ENCODE results near the gene FBN2.
"Not testable (repeated sequence)": the region's sequence is repeated elsewhere in the genome, so short reads cannot be mapped to it uniquely, and the experiment has no call there.

FBN2 gene

DNA sequence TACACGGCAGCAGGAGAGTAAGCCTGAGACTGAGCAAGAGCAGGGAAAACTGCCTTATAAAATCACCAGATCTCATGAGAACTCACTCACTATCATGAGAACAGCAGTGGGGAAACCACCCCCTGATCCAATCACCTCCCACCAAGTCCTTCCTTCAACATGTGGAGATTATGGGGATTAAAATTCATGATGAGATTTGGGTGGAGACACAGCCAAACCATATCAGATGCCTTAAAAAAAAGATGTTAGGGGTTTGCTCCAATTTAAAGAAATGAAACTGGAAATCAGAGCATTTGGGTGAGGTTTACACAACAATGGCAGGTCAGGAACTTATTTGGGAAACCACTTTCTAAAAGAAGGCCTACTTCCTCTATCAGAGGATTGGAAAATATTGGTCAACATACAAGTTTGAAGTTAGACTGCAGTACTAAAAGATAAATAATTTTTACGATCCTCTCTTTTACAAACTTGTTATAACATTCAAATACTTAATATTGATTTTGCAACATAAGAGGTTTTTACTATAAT lies 105.1 kb downstream of the FBN2 start:
- H3K27ac Mint-ChIP-seq: no peak overlapping the region
- peaks cover 0 to 5% of the 10 kb centered on the region in 2 donors for H3K9me3 Mint-ChIP-seq
- no peaks in the 10 kb centered on the region for H3K27me3 Mint-ChIP-seq
- H3K4me3 Mint-ChIP-seq: no peak overlapping the region
- ATAC-seq (no peak), DNase-seq (no peak)
- H3K4me1 Mint-ChIP-seq: no peaks in the 10 kb centered on the region

DNA sequence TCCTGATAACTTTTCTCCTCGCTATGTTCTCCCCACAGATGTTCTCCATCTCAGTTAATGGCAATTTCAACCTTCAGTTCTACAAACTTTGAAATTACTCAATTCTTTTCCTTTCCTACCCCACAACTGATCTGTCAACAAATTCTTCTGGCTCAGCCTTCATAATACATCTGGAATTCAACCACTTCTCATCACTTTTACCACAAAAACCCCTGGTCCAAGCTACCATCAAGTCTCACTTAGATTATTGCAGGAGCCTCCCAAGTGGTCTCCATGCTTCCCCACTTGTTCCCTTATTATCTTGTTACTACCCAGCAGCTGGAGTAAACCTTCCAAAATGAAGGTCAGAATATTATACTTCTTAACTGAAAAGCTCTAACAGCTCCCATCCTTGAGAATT lies 110.1 kb downstream of the FBN2 start:
- no peak for ATAC-seq

DNA sequence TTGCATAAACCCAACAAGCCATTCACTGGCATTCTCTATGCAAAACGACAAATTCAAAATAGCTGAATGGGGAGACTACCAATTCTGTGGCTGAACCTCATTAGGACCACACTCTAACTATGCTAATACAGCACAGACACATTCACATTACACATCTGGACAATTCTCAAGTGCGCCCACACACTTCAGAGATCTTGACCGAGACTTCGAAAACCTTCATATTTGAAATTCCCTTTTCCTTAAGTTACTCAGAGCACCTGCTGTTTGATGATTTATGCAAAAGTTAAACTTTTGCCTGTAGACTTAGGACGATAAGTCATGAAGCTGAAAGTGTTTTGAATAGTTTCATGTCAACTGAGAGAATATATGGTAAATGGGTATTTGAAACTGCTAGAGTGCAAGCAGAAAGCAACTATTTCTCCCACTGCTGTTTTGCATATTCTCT lies 111.9 kb downstream of the FBN2 start:
- Mint-ChIP-seq H3K4me3 (no peak overlapping the region), H3K27me3 (no peaks in the 10 kb centered on the region), H3K9me3 (peaks cover 0 to 10% of the 10 kb centered on the region in 2 donors), H3K4me1 (no peaks in the 10 kb centered on the region), H3K27ac (no peak overlapping the region)
- ATAC-seq: no peak
- DNase-seq: no peak

More for the DNA sequence above, 110.1 kb downstream of the FBN2 start:
- Mint-ChIP-seq H3K9me3 (peaks cover 0 to 10% of the 10 kb centered on the region in 2 donors), H3K27ac (no peak overlapping the region), H3K4me3 (no peak overlapping the region), H3K4me1 (no peaks in the 10 kb centered on the region), H3K27me3 (no peaks in the 10 kb centered on the region)
- DNase-seq: no peak

DNA sequence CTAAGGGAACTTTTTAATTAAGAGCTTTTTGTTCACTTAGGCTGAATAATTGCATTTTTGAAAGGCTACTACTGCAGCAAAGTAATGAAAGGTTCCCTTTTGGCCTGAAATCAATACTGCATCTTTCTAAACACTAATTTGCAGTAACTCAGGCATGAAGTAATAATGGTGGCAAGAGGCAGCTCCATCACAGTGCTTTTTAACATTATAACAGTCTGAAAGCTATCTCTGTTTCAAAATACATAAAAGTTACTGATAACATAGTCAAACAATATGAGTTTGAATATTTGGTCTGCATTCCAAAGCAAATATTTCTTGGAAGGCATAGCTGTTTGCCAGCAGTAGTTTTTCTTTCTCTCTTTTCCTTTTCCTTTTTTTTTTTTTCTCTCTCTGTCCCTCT lies 113.4 kb downstream of the FBN2 start:
- DNase-seq (no peak), ATAC-seq (no peak)
- no peaks in the 10 kb centered on the region for H3K27me3 Mint-ChIP-seq
- peaks cover 0 to 10% of the 10 kb centered on the region in 2 donors for H3K9me3 Mint-ChIP-seq
- H3K4me3 Mint-ChIP-seq: no peak overlapping the region
- no peaks in the 10 kb centered on the region for H3K4me1 Mint-ChIP-seq
- H3K27ac Mint-ChIP-seq: no peak overlapping the region

DNA sequence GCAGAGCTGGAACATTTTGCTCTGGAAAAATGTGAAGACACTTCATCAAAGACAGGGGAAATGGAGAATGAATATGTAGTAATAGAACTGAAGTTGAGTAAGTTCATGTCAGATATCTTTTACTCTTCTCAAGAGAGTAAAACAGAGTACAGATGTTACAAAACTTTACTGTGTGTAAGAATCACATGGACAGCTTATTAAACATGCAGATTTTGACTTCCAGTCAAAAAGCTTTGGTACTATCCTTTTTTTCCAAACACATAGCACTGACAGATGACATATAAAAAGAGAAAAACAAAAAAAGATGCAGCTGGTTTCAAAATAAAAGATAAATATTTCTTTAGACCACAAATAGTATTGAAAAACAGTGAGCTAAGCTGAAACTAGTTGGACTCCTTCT lies 115.4 kb downstream of the FBN2 start:
- Mint-ChIP-seq H3K4me3 (no peak overlapping the region), H3K27me3 (no peaks in the 10 kb centered on the region), H3K27ac (no peak overlapping the region), H3K4me1 (no peaks in the 10 kb centered on the region), H3K9me3 (peaks cover 0 to 1% of the 10 kb centered on the region in 2 donors)
- ATAC-seq (no peak), DNase-seq (no peak)

DNA sequence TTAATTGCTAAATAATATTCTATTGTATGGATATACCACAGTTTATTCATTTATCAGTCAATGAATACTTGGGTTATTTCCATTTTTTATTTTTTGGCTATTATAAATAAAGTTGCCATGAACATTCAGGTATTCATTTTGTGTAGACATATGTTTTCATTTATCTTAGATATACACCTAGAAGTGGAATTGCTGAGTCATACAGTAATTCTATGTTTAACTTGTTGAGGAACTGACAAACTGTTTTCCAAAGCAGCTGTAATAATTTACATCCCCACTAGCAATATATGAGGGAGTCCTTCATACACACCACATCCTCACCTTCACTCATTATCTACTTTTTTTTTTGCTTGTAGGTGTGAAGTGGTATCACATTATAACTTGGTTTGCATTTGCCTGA lies 123.6 kb downstream of the FBN2 start:
- Mint-ChIP-seq H3K4me3 (no peak overlapping the region), H3K27ac (no peak overlapping the region), H3K4me1 (no peaks in the 10 kb centered on the region), H3K9me3 (peaks cover 4 to 20% of the 10 kb centered on the region in 2 donors), H3K27me3 (no peaks in the 10 kb centered on the region)
- DNase-seq (no peak), ATAC-seq (no peak)

DNA sequence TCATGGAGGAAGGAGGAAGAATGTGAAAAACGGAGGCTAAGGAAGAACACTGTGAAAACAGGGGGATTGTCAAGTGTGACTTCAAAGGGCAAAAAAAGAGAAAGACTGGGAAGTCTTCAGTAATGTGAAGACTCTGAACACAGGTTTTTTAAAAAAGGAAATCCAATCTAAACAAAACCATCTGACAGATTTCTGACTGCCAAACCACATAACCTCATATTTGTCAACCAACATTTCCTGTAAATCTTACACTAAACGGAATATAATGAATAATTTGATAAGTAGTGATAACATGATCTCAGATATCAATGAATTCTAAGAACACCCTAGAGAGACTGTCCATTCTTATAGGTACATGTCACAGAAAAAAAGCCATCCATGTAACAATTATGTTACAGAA lies 124.7 kb downstream of the FBN2 start:
- ATAC-seq (no peak), DNase-seq (no peak)
- H3K4me1 Mint-ChIP-seq: no peaks in the 10 kb centered on the region
- H3K4me3 Mint-ChIP-seq: no peak overlapping the region
- H3K27me3 Mint-ChIP-seq: no peaks in the 10 kb centered on the region
- H3K27ac Mint-ChIP-seq: no peak overlapping the region
- peaks cover 4 to 20% of the 10 kb centered on the region in 2 donors for H3K9me3 Mint-ChIP-seq

DNA sequence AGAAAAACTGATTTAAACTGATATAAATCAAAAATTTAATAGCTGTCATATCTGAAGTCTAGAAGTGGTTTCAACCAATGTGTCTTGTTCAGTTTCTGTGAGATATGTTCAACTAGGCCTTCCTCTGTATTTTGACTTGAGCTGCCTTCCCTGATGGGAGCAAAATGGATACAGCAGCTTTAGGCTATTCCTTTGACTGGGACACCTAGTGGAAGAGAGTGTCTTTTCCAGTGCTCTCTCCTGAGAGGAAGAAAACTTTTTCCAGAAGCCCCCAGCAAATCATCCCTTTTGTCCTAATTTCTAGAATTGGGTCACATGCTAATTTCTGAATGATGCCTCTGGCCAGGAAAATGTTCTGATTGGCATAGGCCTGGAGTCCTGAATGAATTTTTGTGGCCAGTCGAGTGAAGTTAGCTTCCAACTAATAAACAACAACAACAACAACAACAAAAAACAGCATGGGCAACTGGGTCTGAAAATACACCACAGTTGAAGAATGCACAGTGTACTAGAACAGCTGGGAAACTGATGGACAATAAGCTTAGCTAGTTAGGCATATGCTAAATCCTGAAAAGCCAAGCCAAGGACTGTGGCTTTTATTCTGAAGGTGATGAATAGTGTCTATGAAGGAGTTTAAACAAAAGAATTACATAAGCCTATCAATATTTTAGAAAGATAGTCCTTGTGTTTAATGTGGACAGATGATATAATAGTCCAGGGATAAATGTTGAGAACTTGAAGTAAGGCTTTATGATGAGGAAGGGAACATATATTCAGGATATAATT lies 125.7 kb downstream of the FBN2 start:
- ATAC-seq: no peak
- no peaks in the 10 kb centered on the region for H3K27me3 Mint-ChIP-seq
- peaks cover 4 to 16% of the 10 kb centered on the region in 2 donors for H3K9me3 Mint-ChIP-seq
- DNase-seq: no peak
- H3K27ac Mint-ChIP-seq: peak overlapping the region in 1 of 2 donors; percentile 46
- no peak overlapping the region for H3K4me3 Mint-ChIP-seq
- H3K4me1 Mint-ChIP-seq: no peaks in the 10 kb centered on the region

DNA sequence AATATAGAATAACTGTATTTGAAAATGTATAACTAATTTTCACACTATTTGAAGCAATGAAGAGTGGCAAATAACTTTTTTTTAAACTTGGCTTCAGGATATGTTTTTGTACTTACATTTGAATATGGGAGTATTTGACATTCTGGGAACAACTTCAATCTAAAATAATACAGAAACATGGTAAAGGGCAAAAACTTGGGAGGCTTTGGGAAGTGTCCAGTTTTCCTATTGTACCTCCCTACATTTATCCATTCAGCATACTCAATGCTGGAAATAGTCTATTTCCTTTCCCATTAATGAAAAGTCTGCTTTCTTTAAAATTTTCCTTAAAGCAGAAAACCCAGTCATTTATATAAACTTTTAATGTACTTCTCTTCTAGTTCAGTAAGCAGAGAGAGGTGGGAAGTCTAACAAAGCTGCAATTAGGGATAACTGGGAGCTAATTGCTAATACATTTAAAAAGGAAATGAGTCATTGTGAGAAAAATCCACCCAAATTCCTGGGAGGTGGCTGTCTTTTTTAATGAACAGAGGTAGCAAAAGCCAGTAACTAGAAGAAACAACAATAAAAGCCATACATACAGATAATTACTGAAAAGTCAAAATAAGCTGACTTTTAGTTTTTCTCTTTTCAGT lies 128.8 kb downstream of the FBN2 start:
- Mint-ChIP-seq H3K27ac (no peak overlapping the region), H3K4me3 (no peak overlapping the region), H3K27me3 (no peaks in the 10 kb centered on the region), H3K4me1 (no peaks in the 10 kb centered on the region), H3K9me3 (peaks cover 0 to 7% of the 10 kb centered on the region in 2 donors)
- DNase-seq: no peak
- ATAC-seq: no peak

DNA sequence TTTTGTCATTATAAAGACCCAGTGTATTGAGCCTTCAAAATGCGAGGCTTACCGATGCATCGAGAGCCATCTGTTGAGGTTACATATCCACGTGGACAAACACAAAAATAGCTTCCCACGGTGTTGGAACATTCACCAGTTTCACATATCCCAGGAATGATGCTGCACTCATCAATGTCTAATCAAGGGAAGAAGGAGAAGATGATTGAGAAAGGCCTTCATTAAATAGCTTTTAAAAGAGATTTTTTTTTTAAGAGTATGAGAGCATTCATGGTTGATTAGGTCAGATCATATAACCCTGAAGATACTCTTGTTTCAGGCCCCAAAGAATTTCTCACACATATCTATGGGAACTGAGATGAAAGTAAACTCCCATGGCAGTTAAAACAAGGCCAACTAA lies 129.4 kb downstream of the FBN2 start:
- peaks cover 0 to 7% of the 10 kb centered on the region in 2 donors for H3K9me3 Mint-ChIP-seq
- no peak overlapping the region for H3K4me3 Mint-ChIP-seq
- no peak overlapping the region for H3K27ac Mint-ChIP-seq
- H3K4me1 Mint-ChIP-seq: no peaks in the 10 kb centered on the region
- DNase-seq (no peak), ATAC-seq (no peak)
- no peaks in the 10 kb centered on the region for H3K27me3 Mint-ChIP-seq

DNA sequence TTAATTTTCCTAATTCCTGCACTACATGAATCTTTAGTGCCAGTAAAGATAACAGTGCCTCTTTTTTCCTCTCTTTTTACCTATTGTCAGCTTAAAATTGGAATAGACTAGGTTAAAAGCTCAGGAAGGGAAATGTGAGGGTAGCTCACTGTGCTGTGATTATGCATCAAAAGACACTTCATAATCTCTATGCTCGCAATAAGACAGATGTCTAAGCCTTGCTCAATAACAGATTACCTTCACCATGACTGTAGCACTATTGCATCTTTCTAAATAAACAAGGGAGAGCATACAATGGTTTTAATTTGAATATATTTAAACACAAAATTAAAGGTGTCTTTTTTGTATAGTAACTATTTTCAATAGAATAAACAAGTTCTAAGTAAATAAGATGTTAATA lies 130.1 kb downstream of the FBN2 start:
- H3K27me3 Mint-ChIP-seq: no peaks in the 10 kb centered on the region
- no peak overlapping the region for H3K27ac Mint-ChIP-seq
- ATAC-seq (no peak), DNase-seq (no peak)
- H3K9me3 Mint-ChIP-seq: peaks cover 0 to 2% of the 10 kb centered on the region in 2 donors
- no peak overlapping the region for H3K4me3 Mint-ChIP-seq
- H3K4me1 Mint-ChIP-seq: no peaks in the 10 kb centered on the region

DNA sequence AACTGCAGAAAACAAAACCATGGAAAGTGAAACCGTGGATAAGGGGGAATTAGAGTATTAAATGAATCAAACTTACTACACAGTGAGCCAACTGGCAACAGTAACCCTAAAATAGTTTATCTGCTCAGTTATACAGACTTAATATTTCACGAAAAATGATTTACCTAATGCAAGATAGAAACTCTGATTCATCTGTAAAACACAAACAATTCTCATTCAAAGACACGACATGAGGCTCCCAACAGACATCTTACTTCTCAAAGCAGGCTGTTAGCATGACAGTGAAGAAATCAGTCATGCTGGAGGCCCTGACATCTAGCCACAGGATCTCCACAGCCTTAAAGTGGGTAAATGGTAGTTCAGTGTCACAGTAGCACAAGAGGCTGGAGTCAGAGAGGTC lies 131.2 kb downstream of the FBN2 start:
- ATAC-seq (no peak), DNase-seq (no peak)
- Mint-ChIP-seq H3K27me3 (no peaks in the 10 kb centered on the region), H3K4me3 (no peak overlapping the region), H3K9me3 (no peaks in the 10 kb centered on the region), H3K4me1 (no peaks in the 10 kb centered on the region), H3K27ac (no peak overlapping the region)

DNA sequence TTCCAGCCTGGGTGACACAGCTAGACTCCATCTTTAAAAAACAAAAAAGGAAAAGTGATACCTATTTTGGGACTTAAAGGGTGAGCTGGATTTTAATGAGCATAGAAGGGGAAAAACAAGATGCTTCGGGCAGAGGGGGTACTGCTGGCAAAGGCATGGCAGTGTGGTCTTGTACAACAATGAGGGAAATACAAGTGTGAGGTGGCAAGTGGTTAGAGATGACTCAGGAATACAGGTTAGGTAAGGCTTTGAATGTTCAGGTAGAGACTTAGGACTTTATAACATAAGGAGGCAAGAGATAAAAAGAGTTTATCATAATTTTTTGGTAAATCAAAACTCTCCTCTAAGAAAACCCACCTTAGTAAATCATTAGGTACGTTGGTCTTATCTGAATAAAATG lies 132.9 kb downstream of the FBN2 start:
- no peak overlapping the region for H3K4me3 Mint-ChIP-seq
- no peaks in the 10 kb centered on the region for H3K27me3 Mint-ChIP-seq
- H3K27ac Mint-ChIP-seq: no peak overlapping the region
- no peak for ATAC-seq
- H3K4me1 Mint-ChIP-seq: no peaks in the 10 kb centered on the region
- DNase-seq: no peak
- peaks cover 0 to 7% of the 10 kb centered on the region in 2 donors for H3K9me3 Mint-ChIP-seq

DNA sequence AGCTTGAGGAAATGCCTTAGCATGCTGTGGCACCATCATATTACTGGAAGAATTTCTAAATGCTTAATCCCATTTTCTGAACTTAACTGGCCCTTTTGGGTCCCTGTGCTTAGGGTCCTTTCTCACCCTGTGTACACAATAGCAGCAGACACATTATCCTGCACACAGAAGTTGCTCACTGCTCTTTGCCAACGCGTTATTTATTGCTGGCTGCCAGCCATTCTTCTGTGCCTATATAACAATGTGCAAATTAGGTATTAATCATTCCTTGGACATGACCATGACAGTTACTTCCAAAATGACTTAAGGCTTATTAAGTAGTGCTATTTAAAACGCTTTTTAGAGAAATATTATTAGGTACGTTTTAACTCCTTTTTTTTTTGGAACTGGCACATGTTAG lies 134.7 kb downstream of the FBN2 start:
- ATAC-seq (no peak), DNase-seq (no peak)
- Mint-ChIP-seq H3K27me3 (no peaks in the 10 kb centered on the region), H3K4me3 (no peak overlapping the region), H3K27ac (no peak overlapping the region), H3K4me1 (no peaks in the 10 kb centered on the region), H3K9me3 (peaks cover 0 to 7% of the 10 kb centered on the region in 2 donors)

DNA sequence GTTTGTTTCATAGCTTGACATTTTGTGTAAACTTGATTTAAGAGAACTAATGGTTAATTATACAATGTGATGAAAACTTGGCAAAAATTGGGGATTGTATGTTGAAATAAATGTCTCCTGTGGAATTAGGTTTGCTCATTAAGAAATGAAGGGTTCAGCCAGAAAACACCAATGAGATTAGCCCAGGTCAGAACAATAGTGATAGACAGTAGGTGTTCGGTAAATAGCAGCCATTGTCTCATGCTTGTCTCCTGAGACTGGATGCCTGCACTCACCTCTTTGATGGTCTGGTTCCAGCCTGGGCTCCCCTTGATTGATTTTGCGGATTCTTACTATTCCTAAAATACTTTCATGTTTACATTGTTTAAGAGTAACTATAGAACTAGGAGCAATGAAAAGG lies 135.5 kb downstream of the FBN2 start:
- no peak for DNase-seq
- Mint-ChIP-seq H3K27me3 (no peaks in the 10 kb centered on the region), H3K4me1 (no peaks in the 10 kb centered on the region), H3K27ac (no peak overlapping the region), H3K9me3 (peaks cover 0 to 7% of the 10 kb centered on the region in 2 donors), H3K4me3 (no peak overlapping the region)
- ATAC-seq: no peak

DNA sequence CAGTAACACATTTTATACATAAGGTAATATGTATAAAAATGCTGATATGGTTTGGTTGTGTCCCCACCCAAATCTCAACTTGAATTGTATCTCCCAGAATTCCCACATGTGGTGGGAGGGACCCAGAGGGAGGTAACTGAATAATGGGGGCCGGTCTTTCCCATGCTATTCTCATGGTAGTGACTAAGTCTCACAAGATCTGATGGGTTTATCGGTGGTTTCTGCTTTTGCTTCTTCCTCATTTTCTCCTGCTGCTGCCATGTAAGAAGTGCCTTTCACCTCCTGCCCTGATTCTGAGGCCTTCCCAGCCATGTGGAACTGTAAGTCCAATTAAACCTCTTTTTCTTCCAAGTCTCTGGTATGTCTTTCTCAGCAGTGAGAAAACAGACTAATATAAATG lies 137.3 kb downstream of the FBN2 start:
- H3K27ac Mint-ChIP-seq, ATAC-seq, H3K9me3 Mint-ChIP-seq, H3K4me3 Mint-ChIP-seq, H3K27me3 Mint-ChIP-seq, H3K4me1 Mint-ChIP-seq, DNase-seq: not testable (repeated sequence)
